ENCODE measurements around the gene PTGDS.

DNA sequence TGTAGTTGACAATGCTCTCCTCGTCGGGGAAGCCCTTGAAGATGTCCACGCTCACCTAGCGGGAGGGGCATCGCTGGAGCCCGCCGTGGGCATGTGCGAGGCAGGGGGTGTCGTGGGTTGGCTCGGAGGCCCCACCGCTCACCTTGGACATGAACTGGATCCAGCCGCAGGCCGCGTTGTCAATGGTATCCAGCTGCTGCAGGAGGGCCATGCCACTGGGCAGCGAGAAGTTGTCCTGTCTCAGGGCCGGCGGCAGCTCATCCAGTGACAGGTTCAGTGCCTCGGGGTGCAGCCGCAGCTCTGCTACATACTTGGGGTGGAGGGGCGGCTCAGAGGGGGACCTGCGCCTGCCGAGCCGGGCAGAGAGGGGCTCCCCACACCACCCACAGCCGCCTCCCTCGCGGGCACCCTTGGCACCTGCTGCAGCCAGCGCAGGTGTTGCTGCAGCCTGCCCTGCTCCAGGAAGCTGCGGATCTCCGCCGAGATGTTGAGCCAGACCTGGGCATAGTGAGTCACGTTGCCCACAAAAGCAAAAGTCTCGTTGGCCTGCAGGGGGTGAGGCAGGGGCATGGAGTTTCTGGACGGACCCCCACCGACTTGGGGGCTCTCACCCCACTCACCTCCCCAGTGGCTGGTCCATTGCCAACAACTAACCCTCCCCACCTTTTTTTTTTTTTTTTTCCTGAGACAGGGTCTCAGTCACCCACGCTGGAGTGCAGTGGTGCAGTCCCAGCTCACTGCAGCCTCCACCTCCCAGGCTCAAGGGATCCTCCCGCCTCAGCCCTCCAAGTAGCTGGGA lies 41.7 kb downstream of the PTGDS start:
- no peak for TF ChIP-seq BHLHE40 (IDR thresholded peaks at IDR 0.05; ENCODE audit: low read length)
- no peak for TF ChIP-seq ZNF274 (IDR thresholded peaks at IDR 0.05; ENCODE audit: borderline replicate concordance, low read depth, low read length)
- TF ChIP-seq, protein P1, sequence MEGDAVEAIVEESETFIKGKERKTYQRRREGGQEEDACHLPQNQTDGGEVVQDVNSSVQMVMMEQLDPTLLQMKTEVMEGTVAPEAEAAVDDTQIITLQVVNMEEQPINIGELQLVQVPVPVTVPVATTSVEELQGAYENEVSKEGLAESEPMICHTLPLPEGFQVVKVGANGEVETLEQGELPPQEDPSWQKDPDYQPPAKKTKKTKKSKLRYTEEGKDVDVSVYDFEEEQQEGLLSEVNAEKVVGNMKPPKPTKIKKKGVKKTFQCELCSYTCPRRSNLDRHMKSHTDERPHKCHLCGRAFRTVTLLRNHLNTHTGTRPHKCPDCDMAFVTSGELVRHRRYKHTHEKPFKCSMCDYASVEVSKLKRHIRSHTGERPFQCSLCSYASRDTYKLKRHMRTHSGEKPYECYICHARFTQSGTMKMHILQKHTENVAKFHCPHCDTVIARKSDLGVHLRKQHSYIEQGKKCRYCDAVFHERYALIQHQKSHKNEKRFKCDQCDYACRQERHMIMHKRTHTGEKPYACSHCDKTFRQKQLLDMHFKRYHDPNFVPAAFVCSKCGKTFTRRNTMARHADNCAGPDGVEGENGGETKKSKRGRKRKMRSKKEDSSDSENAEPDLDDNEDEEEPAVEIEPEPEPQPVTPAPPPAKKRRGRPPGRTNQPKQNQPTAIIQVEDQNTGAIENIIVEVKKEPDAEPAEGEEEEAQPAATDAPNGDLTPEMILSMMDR (IDR thresholded peaks at IDR 0.05 in 2 of 3, conservative IDR thresholded peaks at IDR 0.05 in 1 of 3; ENCODE audit: insufficient read depth in 2 of 3, low read depth in 1 of 3, low read length in 3 of 3), result no peak
- no peak for TF ChIP-seq ELF4 (CRISPR knock-in tag; IDR thresholded peaks at IDR 0.05)
- TF ChIP-seq MEIS2 (IDR thresholded peaks at IDR 0.05; ENCODE audit: partially characterized antibody), result no peak
- no peak for TF ChIP-seq HNRNPL (IDR thresholded peaks at IDR 0.05; ENCODE audit: low read depth, low read length)
- TF ChIP-seq ARID3A (IDR thresholded peaks at IDR 0.05; ENCODE audit: borderline replicate concordance, low read depth, low read length), result no peak
- no peak for TF ChIP-seq MAFG (tag; conservative IDR thresholded peaks at IDR 0.05)
- TF ChIP-seq POLR2G (IDR thresholded peaks at IDR 0.05; ENCODE audit: low read depth, low read length), result no peak
- TF ChIP-seq, protein P2, sequence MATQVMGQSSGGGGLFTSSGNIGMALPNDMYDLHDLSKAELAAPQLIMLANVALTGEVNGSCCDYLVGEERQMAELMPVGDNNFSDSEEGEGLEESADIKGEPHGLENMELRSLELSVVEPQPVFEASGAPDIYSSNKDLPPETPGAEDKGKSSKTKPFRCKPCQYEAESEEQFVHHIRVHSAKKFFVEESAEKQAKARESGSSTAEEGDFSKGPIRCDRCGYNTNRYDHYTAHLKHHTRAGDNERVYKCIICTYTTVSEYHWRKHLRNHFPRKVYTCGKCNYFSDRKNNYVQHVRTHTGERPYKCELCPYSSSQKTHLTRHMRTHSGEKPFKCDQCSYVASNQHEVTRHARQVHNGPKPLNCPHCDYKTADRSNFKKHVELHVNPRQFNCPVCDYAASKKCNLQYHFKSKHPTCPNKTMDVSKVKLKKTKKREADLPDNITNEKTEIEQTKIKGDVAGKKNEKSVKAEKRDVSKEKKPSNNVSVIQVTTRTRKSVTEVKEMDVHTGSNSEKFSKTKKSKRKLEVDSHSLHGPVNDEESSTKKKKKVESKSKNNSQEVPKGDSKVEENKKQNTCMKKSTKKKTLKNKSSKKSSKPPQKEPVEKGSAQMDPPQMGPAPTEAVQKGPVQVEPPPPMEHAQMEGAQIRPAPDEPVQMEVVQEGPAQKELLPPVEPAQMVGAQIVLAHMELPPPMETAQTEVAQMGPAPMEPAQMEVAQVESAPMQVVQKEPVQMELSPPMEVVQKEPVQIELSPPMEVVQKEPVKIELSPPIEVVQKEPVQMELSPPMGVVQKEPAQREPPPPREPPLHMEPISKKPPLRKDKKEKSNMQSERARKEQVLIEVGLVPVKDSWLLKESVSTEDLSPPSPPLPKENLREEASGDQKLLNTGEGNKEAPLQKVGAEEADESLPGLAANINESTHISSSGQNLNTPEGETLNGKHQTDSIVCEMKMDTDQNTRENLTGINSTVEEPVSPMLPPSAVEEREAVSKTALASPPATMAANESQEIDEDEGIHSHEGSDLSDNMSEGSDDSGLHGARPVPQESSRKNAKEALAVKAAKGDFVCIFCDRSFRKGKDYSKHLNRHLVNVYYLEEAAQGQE (IDR thresholded peaks at IDR 0.05; ENCODE audit: borderline replicate concordance), result no peak
- TF ChIP-seq, protein P2 (CRISPR knock-in tag; IDR thresholded peaks at IDR 0.05; ENCODE audit: low read depth), result no peak
- TF ChIP-seq, protein P3, sequence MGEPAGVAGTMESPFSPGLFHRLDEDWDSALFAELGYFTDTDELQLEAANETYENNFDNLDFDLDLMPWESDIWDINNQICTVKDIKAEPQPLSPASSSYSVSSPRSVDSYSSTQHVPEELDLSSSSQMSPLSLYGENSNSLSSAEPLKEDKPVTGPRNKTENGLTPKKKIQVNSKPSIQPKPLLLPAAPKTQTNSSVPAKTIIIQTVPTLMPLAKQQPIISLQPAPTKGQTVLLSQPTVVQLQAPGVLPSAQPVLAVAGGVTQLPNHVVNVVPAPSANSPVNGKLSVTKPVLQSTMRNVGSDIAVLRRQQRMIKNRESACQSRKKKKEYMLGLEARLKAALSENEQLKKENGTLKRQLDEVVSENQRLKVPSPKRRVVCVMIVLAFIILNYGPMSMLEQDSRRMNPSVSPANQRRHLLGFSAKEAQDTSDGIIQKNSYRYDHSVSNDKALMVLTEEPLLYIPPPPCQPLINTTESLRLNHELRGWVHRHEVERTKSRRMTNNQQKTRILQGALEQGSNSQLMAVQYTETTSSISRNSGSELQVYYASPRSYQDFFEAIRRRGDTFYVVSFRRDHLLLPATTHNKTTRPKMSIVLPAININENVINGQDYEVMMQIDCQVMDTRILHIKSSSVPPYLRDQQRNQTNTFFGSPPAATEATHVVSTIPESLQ (CRISPR knock-in tag; IDR thresholded peaks at IDR 0.05), result no peak
- no peak for TF ChIP-seq ZNF398 (CRISPR knock-in tag; IDR thresholded peaks at IDR 0.05)
